ENCODE data around the gene NLRX1. TPM values are rescaled to one million over a fixed set of nuclear protein-coding genes. Genes with fewer than 3 reads are reported as not detected.
"Not testable (repeated sequence)": the region's sequence is repeated elsewhere in the genome, so short reads cannot be mapped to it uniquely, and the experiment has no call there.

Gene NLRX1
- total RNA-seq, 3 donors from 2014 or later (not counting 1 experiment from before 2014, with no cell fraction given), result 12.4 to 16.4 (median 13.8) TPM

- H3K4me1 ChIP-seq (ENCODE audit: control insufficient read depth, insufficient read depth, low read length), result no peaks in the 10 kb centered on the region
- WGBS (ENCODE audit: insufficient coverage), result 93% methylated on average over 9 of the region's 9 CpGs
These were observed 22.0 kb downstream of the NLRX1 start for GRCh38 chr11:119190531-119190930.

DNA sequence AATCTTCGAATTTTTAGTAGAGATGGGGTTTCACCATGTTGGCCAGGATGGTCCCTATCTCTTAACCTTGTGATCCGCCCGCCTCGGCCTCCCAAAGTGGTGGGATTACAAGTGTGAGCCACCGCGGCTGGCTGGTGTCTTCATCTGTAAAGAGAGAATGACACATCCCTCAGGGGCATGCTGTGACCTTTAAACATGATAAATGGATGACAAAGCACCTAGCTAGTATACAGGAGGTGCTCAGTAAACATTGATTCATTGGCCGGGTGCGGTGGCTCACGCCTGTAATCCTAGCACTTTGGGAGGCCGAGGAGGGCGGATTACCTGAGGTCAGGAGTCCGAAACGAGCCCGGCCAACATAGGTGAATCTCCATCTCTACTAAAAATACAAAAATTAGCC is 22.7 kb downstream of the NLRX1 start:
- H3K9me3 Mint-ChIP-seq; H3K27me3 Mint-ChIP-seq (ENCODE audit: low read depth in 2 of 2); H3K4me1 Mint-ChIP-seq; DNase-seq; H3K4me1 ChIP-seq (ENCODE audit: control insufficient read depth, insufficient read depth, low read length); H3K9me3 ChIP-seq (ENCODE audit: control insufficient read depth, insufficient read depth, low read length); H3K36me3 Mint-ChIP-seq; ATAC-seq; H3K27ac ChIP-seq (ENCODE audit: low read length); H3K27me3 ChIP-seq (ENCODE audit: control insufficient read depth, insufficient read depth, low read length); H3K36me3 ChIP-seq (ENCODE audit: control insufficient read depth, insufficient read depth, low read length); H3K4me3 ChIP-seq (ENCODE audit: low read length); H3K4me3 Mint-ChIP-seq; H3K27ac Mint-ChIP-seq: not testable (repeated sequence)
- intact Hi-C loops (cut with micrococcal nuclease), result loop anchor here (10.0 kb wide), 1 partner anchor 136 kb away; the partner anchor contains the start of gene HYOU1
- 94% methylated on average over 14 of the region's 14 CpGs for WGBS (ENCODE audit: insufficient coverage)

More at GRCh38 chr11:119190531-119190930, 22.0 kb downstream of the NLRX1 start:
- Mint-ChIP-seq H3K36me3 (no peaks in the 10 kb centered on the region), H3K4me1 (no peaks in the 10 kb centered on the region), H3K27ac (no peak overlapping the region), H3K27me3 (ENCODE audit: low read depth in 2 of 2) (peaks cover 5 to 8% of the 10 kb centered on the region in 2 donors), H3K4me3 (no peak overlapping the region), H3K9me3 (no peaks in the 10 kb centered on the region)
- no peak overlapping the region for H3K4me3 ChIP-seq (ENCODE audit: low read length)
- no peaks in the 10 kb centered on the region for H3K27me3 ChIP-seq (ENCODE audit: control insufficient read depth, insufficient read depth, low read length)
- DNase-seq (no peak), ATAC-seq (no peak)
- H3K27ac ChIP-seq (ENCODE audit: low read length), result no peak overlapping the region
- H3K9me3 ChIP-seq (ENCODE audit: control insufficient read depth, insufficient read depth, low read length), result no peaks in the 10 kb centered on the region
- H3K36me3 ChIP-seq (ENCODE audit: control insufficient read depth, insufficient read depth, low read length), result no peaks in the 10 kb centered on the region
- TF ChIP-seq, protein P1, sequence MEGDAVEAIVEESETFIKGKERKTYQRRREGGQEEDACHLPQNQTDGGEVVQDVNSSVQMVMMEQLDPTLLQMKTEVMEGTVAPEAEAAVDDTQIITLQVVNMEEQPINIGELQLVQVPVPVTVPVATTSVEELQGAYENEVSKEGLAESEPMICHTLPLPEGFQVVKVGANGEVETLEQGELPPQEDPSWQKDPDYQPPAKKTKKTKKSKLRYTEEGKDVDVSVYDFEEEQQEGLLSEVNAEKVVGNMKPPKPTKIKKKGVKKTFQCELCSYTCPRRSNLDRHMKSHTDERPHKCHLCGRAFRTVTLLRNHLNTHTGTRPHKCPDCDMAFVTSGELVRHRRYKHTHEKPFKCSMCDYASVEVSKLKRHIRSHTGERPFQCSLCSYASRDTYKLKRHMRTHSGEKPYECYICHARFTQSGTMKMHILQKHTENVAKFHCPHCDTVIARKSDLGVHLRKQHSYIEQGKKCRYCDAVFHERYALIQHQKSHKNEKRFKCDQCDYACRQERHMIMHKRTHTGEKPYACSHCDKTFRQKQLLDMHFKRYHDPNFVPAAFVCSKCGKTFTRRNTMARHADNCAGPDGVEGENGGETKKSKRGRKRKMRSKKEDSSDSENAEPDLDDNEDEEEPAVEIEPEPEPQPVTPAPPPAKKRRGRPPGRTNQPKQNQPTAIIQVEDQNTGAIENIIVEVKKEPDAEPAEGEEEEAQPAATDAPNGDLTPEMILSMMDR (IDR thresholded peaks at IDR 0.05), result no peak
- intact Hi-C loops (cut with micrococcal nuclease), result loop anchor here (10.0 kb wide), 1 partner anchor 136 kb away; the partner anchor contains the start of gene HYOU1

GRCh38 chr11:119192111-119192510 is 23.6 kb downstream of the NLRX1 start:
- no peak for DNase-seq
- Histone ChIP-seq H3K27ac (ENCODE audit: low read length) (no peak overlapping the region), H3K9me3 (ENCODE audit: control insufficient read depth, insufficient read depth, low read length) (no peaks in the 10 kb centered on the region), H3K27me3 (ENCODE audit: control insufficient read depth, insufficient read depth, low read length) (no peaks in the 10 kb centered on the region), H3K36me3 (ENCODE audit: control insufficient read depth, insufficient read depth, low read length) (no peaks in the 10 kb centered on the region), H3K4me3 (ENCODE audit: low read length) (no peak overlapping the region), H3K4me1 (ENCODE audit: control insufficient read depth, insufficient read depth, low read length) (no peaks in the 10 kb centered on the region)
- Mint-ChIP-seq H3K27me3 (ENCODE audit: low read depth in 2 of 2) (peaks cover 7 to 8% of the 10 kb centered on the region in 2 donors), H3K9me3 (no peaks in the 10 kb centered on the region), H3K4me1 (peaks cover 0 to 9% of the 10 kb centered on the region in 2 donors), H3K27ac (no peak overlapping the region), H3K36me3 (no peaks in the 10 kb centered on the region), H3K4me3 (no peak overlapping the region)
- intact Hi-C loops (cut with micrococcal nuclease), result loop anchor here (10.0 kb wide), 1 partner anchor 137 kb away; the partner anchor contains the start of gene HYOU1
- no peak for ATAC-seq
- 93% methylated on average over 3 of the region's 3 CpGs for WGBS (ENCODE audit: insufficient coverage)
- TF ChIP-seq, protein P1 (IDR thresholded peaks at IDR 0.05), result no peak

DNA sequence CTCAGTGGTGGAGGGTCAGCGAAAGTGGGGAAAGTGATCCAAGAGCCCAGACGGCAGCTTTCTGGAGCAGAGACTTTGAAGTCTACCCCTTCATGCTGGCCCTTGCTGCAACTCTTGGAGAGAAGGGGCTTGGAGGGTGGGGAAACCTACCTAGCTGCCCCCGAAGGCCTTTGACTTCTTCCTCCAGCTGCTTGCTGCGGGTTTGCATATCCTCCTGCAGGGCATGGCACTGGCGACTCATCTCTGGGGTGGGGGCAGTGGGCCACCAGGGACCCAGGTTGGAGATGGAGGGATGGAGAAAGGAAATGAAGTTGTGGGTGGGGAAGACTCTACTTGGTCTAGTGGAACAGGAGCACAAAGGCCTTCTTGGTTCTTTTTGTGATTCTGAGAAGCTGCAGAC is 24.5 kb downstream of the NLRX1 start:
- H3K4me1 ChIP-seq (ENCODE audit: control insufficient read depth, insufficient read depth, low read length), result no peaks in the 10 kb centered on the region
- 86% methylated on average over 5 of the region's 5 CpGs for WGBS (ENCODE audit: insufficient coverage)
- H3K27me3 Mint-ChIP-seq (ENCODE audit: low read depth in 2 of 2), result peaks cover 7 to 8% of the 10 kb centered on the region in 2 donors
- H3K27ac Mint-ChIP-seq, result no peak overlapping the region
- DNase-seq, result no peak
- H3K36me3 ChIP-seq (ENCODE audit: control insufficient read depth, insufficient read depth, low read length), result no peaks in the 10 kb centered on the region
- TF ChIP-seq, protein P1 (IDR thresholded peaks at IDR 0.05), result no peak
- peaks cover 0 to 9% of the 10 kb centered on the region in 2 donors for H3K4me1 Mint-ChIP-seq
- no peak for ATAC-seq
- no peaks in the 10 kb centered on the region for H3K9me3 Mint-ChIP-seq
- no peaks in the 10 kb centered on the region for H3K27me3 ChIP-seq (ENCODE audit: control insufficient read depth, insufficient read depth, low read length)
- H3K4me3 Mint-ChIP-seq, result no peak overlapping the region
- H3K4me3 ChIP-seq (ENCODE audit: low read length), result no peak overlapping the region
- H3K27ac ChIP-seq (ENCODE audit: low read length), result no peak overlapping the region
- intact Hi-C loops (cut with micrococcal nuclease), result loop anchor here (10.0 kb wide), 1 partner anchor 138 kb away; the partner anchor contains the start of gene HYOU1
- no peaks in the 10 kb centered on the region for H3K36me3 Mint-ChIP-seq
- H3K9me3 ChIP-seq (ENCODE audit: control insufficient read depth, insufficient read depth, low read length), result no peaks in the 10 kb centered on the region
